NK-92 treated with Interleukin-12 subunit alpha and Interleukin-12 subunit beta, amount 100 ng/mL, for 24 hours (cell line): Measurements from ENCODE around the gene LCORL.
"Not testable (repeated sequence)": the region's sequence is repeated elsewhere in the genome, so short reads cannot be mapped to it uniquely, and the experiment has no call there.

Experiments
- DNase-seq: peaks from one replicate; lab custom pipeline; 2025; lab: John Stamatoyannopoulos, UW

Gene LCORL

DNA sequence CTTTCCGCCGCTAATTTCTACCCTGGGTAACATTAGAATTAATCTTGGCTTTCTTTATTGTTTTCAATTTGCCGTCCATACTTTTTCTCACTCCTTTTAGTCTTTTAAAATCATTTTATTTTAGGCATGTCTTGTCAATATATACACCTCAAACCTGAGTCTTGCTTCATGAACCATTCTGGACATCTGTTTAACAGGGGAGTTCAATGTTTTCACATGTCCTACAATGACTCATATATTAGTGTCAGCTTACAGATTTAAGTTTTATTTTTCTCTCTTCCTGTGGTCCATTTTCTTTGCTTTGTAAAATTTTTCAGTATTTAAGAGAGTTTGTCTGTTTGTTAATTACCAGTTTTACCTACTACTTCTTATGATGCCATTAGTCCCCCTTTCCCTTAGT, 89.5 kb downstream of the LCORL start:
- DNase-seq, result no peak

DNA sequence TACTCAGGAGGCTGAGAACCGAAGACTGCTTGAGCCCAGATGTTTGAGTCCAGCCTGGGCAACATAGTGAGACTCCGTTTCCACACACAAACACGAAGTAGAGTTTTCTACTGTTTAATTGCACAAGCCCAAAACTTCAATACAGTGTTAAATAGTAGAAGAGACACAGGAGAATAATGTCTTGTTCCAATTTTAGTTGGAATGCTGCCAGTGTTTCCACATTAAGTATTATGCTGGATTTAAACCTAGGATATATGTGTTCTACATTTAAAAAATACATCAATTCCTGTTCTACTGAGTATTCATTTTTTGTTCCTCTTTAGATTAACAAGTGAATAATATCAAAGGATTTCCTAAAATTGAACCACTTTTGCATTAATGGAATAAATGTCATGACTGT, 91.3 kb downstream of the LCORL start:
- DNase-seq, result no peak

DNA sequence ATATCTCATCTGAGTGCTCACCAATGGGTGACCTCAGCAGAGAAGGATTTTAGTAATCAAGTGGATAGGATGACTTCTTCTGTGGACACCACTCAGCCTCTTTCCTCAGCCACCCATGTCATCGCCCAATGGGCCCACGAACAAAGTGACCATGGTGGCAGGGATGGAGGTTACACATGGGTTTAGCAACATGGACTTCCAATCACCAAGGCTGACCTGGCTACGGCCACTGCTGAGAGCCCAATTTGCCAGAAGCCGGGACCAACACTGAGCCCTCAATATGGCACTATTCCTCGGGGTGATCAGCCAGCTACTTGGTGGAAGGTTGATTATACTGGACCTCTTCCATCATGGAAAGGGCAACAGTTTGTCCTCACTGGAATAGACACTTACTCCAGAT, 97.4 kb downstream of the LCORL start:
- DNase-seq, result no peak

DNA sequence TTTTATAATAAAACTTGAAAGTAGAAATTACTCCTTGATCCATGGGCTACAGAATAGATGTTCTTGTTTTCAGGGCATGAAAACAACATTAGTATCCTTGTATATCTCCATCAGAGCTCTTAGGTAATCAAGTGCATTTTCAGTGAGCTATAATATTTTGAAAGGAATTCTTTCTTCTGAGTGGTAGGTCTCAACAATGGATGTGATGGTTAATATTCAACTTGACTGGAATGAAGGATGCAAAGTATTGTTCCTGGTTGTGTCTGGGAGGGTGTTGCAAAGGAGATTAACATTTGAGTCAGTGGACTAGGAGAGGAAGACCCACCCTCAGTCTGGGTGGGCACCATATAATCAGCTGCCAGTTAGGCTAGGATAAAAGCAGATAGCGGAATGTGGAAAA, 100.1 kb downstream of the LCORL start:
- no peak for DNase-seq

DNA sequence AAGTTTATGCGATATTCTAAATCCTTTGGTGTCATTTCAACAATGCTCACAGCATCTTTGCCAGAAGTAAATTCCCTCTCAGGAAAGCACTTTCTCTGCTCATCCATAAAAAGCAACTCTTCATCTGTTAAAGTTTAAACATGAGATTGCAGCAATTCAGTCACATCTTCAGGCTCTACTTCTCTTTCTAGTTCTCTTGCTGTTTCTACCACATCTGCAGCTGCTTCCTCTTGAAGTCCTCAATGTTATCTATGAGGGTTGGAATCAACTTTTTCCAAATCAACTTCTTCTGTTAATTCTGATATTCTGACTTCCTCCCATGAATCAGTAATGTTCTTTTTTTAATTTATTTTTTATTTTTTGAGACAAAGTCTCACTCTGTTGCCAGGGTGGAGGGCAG, 100.9 kb downstream of the LCORL start:
- no peak for DNase-seq

DNA sequence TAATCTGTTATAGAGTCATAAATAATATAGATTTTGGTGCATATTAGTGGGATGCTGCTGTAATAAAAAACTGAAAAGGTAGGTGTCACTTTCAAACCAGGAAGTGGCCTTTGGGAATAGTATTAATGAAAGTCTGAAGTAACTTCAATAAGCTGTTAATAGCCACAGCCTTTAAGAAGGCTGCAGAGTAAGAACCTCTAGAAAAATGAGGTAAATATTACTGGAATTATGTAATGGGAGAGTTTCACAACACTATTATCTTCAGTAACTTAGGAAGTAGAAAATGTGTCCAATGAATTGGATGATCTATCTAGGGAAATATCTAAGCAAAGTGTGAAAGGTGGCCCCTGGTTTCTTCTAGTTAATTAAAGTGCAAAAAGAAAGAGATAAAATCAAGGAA, 106.1 kb downstream of the LCORL start:
- DNase-seq, result no peak

DNA sequence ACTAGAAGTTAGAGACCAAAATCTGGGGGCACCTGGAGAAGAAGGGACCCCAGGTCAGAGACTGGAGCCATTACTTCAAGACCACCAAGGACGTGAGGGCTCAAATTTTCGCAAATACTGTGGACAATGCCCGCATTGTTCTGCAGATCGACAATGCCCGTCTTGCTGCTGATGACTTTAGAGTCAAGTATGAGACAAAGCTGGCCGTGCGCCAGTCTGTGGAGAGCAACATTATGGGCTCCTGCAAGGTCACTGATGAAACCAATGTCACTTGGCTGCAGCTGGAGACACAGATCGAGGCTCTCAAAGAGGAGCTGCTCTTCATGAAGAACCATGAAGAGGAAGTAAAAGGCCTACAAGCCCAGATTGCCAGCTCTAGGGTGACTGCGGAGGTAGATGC, 109.5 kb downstream of the LCORL start:
- no peak for DNase-seq

DNA sequence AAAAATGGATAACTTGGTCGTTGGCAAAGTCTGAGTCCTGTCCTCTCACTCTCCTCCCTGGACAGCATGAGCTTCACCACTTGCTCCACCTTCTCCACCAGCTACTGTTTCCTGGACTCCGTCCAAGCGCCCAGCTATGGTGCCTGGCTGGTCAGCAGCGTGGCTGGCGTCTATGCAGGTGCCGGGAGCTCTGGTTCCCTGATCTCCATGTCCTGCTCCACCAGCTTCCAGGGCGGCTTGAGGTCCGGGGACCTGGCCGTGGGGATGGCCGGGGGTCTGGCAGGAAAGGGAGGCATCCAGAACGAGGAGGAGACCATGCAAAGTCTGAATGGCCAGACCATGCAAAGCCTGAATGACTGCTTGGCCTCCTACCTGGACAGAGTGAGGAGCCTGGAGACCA, 109.9 kb downstream of the LCORL start:
- DNase-seq, result no peak

DNA sequence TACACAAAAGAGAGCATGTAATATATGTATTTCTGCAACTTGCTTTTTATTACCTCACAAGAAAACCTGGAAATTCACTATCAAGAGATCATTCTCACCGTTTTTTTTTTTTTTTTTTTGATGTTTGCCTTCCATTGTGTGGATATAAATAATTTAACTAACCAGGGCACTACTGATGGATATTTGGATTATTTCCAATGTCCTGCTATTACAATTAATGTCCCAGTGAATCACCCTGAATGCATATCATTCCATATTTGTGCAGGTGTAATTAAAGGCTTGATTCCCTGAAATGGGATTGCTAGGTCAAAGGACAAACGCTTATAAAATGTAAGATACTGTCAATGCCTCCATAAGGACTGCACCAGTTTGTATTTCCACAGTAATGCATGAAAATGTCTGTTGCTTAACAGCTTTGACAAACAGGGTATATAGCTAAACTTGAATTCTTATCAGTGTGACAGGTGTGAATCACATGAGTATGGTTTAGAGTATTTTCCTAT, 123.0 kb downstream of the LCORL start:
- no peak for DNase-seq

DNA sequence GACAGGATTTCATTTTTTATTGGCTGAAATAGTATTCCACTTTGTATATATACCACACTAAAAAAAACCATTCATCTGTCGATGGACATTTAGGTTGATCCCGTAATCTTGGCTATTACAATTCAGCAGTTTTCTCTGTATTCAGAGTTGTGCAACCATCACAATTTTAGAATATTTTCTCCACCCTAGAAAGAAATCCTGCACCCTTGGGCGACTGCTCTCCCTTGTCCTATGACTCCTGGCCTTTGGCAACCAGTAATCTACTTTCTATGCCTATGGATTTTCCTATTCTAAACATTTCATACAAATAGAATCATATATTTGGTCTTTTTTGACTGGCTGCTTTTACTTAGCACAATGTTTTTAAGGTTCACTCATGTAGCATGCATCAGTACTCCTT, 126.1 kb downstream of the LCORL start:
- DNase-seq, result no peak

DNA sequence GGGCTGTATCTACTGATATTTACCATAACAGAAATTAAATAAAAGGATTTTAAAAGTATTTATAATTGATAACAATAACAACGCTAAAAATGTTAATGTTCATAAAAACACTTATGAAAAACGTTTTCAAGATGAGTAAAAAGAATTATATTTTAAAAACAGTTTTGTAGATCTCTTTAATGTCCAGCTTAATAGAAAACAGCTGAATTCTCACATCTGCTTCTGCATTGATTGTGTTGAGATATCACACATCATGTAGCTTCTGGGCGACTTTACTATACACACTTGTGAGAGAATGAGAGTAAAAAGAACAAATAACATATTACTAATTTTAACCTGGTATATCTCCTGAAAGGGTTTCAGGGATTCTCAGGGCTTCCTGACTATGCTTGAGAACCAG, 127.1 kb downstream of the LCORL start:
- DNase-seq, result no peak

DNA sequence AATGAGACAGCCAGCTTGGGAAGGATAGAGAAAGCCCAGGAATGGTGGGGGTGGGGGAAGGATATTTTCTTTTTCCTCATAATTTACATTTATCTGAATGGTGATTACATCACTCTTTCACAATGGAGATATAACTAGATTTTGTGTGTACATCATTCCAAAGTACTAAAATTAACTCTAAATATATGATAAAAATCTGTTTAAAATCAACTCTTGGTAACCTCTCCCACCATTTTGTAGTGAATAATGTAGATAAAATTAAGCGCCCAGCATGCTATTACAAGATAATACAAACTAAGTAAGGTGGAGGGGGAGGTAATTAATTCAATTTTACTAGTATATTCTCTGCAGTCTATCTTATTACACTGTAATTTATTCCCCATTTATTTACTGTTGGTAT, 131.9 kb downstream of the LCORL start:
- DNase-seq, result no peak

DNA sequence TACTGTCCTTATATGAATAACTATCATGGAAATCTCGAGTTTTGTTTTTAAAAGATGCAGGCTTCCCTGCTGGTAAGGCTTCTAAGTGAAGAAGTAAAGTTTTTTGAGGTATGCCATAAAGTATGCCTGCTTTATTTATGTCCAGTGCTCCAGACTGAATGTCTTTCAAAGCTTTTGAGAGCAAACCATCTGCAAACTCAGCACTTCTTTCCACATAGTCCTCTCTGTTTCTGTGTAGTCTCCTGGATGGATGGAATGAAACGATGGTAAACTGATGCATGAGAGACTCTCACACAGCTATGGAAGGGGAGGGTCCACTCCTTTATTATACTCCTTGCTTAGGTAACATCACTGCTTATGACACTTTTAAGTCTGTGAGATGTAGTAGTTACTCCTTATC, 137.0 kb downstream of the LCORL start:
- no peak for DNase-seq

DNA sequence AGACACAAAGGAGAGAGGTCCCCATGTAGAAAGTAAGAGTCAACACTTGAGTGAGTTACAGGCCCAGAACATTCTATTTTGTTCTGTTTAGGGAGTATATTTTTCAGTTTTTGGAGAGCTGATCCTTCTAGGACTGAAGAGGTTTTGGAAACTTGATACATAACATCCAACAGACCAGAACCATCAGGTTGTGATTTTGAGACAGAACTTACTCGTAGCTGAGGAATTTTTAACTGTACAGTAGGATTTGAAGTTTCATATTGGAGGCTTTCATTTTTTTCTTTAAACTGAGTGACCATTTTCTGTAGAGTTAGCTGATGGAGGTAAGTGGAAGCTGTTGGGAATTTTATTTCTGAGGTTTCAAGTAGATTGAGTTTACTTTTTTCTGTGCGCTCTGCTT, 137.5 kb downstream of the LCORL start:
- no peak for DNase-seq

DNA sequence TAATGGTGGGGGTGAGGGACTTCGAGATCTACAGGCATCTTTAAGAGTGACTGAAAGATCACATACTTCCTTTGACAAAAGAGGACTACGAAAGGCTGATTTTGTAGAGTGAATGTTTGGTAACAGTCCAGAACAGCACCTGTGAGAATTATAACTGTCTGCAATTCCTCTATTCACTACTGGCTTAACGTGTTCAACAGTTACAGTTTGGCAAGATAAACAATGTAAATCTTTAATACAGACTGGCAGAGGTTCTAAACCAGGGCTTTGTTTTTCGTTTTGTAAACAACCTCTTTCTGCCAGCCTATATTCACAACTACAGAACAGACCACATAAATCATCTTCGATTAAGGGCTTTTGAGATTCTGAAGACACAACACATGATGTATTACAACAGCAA, 143.9 kb downstream of the LCORL start:
- no peak for DNase-seq

DNA sequence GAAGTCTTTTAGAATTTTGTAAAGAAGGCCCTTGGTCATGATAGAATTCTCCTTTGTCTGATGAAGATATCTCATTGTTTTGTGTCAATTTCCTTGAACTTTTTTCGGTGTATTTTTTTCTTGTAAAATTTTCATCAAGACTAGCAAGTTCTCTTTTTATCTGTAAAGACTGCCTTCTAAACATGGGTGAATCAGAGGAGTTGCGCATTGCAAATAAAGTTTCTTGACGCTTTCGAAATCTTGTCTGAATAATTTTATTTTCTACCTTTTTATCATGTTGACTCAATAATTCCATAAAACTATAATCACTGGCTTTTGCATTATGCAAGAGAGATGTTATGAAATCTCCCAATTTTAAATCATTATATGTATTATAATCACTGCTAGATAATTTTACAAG, 144.6 kb downstream of the LCORL start:
- DNase-seq, result no peak

DNA sequence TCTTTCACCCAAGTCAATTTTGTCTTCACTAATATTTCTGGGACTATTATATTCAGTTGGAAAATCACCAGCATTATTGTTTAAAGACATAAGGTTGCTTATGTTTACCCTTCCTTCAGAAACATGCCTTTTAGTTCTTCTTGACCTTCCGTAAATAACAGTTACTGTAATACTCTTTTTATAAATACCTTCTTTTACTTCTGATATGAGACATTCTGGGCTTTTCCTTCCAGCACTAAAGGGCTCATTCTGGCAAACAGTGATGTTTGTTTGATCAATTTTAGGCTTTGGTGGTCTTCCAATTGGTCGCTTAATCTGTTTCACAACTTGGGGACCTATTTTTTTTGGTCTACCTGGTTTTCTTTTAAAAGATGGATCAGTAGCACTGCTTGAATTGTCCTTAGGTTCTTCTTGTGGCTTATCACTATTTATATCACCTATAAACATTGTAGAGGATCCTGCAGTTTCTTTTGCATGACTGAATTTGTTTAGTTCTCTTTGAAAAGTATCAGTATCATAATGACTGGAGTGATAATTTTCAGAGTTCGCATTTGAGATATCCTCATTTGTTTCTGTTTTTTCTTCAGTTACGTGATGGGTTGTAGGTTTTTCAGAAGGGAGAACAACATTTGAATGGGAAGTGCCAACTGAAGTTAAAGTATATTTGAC, 146.0 kb downstream of the LCORL start:
- no peak for DNase-seq

DNA sequence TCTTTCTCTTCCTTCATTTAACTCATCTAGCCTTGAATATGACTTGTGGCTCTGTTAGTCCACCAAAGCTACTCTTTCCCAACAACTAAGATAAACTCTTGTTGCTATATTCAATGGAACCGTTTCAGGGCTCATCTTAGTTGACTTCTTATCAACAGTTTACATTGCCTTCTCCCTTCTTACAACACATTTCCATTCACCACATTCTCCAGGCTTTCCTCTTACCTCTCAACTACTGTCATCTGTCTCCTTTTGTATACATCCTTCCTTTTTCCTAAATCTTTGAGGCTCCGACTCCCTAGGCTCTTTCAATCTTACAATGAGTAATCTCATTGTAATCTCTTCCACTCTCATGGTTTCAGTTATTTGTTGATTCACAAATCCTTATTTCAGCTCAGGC, 152.2 kb downstream of the LCORL start:
- no peak for DNase-seq

DNA sequence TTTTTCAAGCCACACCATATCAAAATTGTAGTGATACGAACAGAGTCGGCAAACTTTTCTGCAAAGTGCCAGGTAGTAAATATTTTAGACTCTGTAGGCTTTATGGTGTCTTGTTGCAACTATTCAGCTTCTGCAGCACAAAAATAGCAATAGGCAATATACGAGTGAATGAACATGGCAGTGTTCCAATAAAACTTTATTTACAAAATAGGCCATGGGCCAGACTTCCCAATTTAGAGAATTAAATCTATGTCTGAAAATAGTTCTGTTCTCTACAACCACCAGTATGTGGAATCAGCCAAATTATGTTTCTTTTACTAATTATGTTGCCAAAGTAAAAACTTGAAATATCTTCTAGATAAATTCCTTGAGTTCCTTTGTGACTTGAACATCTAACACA, 154.3 kb downstream of the LCORL start:
- DNase-seq, result no peak

DNA sequence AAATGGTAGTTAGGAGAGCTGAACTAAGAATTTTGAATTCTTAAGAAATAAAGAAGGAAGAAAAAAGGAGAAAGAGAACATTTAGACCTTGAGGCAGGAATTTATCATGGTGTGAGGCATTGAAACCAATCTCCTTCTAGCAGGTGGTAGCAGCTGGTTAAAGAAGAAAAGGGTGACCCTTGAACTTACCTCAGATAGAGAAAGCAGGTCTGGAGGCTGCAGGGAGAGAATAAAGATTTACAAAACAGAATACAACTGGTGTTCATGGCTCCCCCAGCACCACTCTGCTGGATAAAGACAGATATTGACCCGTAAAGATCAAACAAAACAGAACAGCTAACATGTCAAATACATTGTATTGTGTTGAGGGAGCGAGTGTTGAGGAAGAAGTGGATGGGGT, 154.7 kb downstream of the LCORL start:
- no peak for DNase-seq

DNA sequence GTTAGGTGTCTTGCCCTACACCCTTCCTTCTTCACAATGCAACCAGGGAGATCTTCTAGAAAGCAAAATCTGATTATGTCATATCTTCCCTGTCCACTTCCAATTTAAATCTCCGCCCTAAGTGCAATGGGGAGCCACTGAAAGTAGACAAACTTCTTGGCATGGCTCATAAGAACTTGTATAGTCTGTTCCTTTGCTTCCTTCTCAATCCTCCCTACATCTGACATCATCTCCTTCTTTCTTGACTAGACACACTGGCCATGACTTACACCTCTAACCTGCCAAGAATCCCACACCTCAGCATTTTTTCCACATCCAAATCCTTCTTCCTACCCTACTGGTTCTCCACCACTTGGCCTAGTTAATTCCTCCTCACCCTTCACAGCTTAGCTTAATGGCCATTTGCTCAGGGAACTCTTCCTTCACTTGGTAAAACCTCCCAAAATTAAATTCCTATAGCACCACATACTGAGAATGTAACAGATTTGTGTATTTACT, 155.6 kb downstream of the LCORL start:
- no peak for DNase-seq

DNA sequence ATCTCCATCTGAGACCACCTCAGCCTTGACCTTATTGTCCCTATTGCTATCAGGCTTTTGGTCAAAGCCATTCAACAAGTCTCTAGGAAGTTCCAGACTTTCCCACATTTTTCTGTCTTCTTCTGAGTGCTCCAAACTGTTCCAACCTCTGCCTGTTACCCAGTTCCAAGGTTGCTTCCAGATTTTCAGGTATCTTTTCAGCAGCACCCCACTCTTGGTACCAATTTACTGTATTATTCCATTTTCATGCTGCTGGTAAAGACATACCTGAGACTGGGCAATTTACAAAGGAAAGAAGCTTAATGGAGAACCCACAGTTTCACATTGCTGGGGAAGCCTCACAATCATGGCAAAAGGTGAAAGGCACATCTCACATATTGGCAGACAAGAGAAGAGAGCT, 159.6 kb downstream of the LCORL start:
- not testable (repeated sequence) for DNase-seq

DNA sequence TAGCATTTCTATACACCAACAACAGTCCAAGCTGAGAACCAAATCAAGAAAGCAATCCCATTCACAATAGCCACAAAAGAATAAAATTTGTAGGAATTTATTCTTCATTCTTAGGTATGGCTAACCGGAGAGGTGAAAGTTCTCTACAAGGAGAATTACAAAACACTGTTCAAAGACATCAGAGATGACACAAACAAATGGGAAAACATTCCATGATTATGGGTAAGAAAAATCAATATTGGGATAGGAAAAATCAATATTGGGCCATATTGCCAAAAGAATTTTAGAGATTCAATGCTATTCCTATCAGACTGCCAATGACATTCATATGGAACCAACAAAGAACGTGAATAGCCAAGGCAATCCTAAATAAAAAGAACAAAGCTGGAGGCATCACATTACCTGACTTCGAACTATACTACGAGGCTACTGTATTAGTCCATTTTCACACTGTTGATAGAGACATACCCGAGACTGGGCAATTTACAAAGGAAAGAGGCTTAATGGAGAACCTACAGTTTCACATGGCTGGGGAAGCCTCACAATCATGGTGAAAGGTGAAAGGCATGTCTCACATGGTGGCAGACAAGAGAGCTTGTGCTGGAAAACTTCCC, 161.7 kb downstream of the LCORL start:
- no peak for DNase-seq

DNA sequence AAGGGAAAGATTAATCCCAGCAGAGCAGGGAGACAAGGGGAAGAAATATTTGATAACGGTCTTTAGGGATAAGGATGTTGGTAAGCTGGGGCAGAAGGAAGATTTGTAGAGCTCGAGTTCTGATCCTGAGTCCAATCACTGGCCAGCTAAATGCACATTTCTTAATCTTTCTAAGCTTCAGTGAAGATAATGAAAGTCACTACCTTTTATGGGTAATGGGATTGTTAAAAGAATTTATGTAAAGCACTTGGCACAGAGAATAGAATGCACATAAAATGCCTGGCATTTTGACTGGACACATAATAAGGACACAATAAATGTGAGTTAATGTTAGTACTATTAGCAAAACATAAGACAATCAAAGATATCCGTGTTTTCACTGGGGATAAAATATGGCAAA, 167.5 kb downstream of the LCORL start:
- DNase-seq, result no peak
